ENCODE measurements around the gene INPPL1.

- TF ChIP-seq SP1 (IDR thresholded peaks at IDR 0.05) (no peak), FOXM1 (IDR thresholded peaks at IDR 0.05; ENCODE audit: borderline replicate concordance) (no peak), NFRKB (IDR thresholded peaks at IDR 0.05) (no peak), LEF1 (IDR thresholded peaks at IDR 0.05; ENCODE audit: borderline replicate concordance) (no peak)
Observed at GRCh38 chr11:72265951-72266350, 41.4 kb downstream of the INPPL1 start.

Measured in HEK293T (cell line).